Head of caudate nucleus (tissue), 42 donors: Measurements from ENCODE around the gene MS4A14.
"Not testable (repeated sequence)": the region's sequence is repeated elsewhere in the genome, so short reads cannot be mapped to it uniquely, and the experiment has no call there.

Source experiments
- DNase-seq, 42 donors: peaks; one replicate each; pipeline versions ENCODE4 v3.0.0 to v3.0.0-alpha.2; 2020 to 2021; ENCODE audit warnings: mixed read lengths in 7 of 42
- intact Hi-C: fragments of 100-400 bp; cut with DNase I; formaldehyde crosslinking; loops from one replicate; pipeline ENCODE4 v1.15.0; 2022

MS4A14 gene

DNA sequence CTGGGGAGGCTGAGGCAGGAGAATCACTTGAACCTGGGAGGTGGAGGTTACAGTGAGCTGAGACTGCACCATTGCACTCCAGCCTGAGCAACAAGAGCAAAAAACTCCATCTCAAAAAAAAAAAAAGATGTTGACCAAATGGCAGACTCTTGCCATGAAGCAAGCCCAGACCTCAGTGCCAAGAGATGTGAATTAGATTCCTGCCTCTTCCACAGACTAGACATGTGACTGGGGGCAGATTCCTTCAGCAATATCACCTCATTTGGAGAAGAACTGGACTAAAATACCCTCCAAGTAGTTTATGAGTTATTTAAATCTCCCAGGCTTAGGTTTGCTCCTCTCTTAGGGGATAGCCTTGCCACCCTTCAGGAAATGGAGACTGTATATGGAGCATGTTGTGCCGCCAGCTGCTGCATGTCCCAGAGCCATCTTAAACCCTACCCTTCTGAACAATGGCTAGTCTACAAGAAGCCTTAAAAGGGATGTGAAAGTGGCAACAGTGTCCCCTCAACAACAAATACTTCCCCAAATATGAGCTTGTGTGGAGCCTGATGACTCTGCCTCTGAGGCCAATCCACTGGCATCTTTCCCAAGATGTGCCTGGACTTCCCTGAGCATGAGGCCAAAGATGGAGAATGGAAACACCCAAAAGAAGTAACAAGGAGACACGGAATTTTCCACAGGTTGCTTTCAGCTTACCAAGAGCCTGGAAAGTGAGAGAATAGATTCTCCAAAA is 18.7 kb upstream of the MS4A14 start:
- DNase-seq, result peak in 32 of 42 donors; percentile 11 to 69 (median 36)
- intact Hi-C loops, result no loop called here

DNA sequence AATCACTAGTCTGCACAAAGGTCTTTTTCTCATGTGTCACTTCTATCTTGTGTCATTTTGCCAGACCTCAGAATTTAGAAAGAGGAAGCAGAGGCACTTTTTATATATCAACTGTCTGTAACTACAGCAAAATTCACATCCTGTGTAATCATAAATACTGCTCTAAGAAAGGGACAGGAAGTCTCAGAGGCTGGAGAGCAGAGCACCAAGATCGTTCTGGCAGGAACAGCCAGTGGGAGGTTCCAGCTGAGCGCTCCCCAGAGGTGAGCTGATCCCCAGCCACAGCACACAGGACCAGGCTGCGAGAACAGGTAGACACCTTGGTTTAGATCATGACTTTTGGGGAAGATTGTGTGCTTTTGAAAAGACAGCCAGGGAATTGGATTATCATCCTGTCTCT is 17.9 kb upstream of the MS4A14 start, which contains the start of gene MS4A7:
Gene MS4A7 (plus strand): TSS at position 179 of the 400 bp plus-strand sequence. CDS start 4,610 bp downstream, outside the sequence.
- intact Hi-C loops, result no loop called here
- DNase-seq, result peak in 21 of 42 donors; percentile 9 to 54 (median 24)

DNA sequence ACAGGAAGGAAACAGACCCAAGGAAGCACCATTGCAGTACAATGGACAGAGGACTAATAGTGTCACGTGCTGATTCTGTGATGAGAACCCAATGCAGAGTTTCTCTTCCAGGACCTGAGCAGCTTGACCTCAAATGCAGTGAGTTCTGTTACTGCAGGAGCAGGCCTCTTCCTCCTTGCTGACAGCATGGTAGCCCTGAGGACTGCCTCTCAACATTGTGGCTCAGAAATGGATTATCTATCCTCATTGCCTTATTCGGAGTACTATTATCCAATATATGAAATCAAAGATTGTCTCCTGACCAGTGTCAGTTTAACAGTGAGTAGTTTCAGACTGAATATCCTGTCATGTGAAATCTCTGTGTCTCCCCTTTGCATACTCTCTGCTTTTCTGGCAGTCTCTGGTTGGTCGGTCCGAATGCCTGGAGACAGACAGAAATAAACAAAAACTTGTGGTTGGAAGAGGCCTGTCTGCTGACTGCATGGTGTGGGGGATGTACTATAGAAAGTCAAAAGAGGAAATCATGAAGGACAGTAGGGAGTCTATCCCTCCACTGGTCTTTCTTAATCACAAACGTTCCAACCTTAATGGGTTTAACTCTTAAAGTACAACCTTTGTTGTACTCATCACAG is 6.9 kb upstream of the MS4A14 start:
- intact Hi-C loops, result no loop called here
- DNase-seq, result no peak

DNA sequence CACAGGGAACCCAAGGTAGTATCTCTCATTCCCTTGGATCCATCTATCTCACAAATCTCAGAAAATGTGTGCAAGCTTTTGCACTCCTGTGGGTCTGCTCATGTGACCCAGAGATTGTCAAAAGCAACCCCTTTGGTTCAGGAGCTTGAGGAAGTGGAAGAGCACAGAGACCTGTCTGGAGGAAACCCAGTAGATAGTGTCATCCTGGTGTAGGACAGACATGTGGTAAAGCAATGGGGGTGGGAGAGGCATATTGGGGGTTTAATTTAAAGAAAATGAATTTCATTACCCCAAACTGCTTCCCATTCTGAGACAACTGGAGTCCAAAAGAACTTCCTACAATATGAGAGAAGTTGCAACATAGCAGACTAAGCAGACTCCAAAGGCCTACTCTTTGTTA is 5.8 kb upstream of the MS4A14 start:
- intact Hi-C loops, result no loop called here
- no peak for DNase-seq

DNA sequence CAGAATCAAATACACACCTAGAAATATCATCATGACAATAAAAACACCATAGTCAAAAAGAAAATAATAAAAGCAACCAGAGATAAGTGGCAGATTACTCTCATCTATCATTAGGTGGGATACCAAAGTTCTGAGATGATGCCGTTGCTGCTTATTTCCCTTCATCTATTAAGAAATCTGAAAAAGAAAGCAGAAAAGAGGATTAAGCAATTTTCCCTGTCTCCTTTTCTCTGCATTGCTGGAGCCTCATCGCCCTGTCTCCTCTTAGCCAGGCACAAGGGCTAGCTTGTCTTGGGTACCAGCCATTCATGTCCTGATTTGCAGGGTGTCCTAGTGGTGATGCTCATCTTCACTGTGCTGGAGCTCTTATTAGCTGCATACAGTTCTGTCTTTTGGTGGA is 3.9 kb upstream of the MS4A14 start:
- intact Hi-C loops, result no loop called here
- DNase-seq, result no peak

DNA sequence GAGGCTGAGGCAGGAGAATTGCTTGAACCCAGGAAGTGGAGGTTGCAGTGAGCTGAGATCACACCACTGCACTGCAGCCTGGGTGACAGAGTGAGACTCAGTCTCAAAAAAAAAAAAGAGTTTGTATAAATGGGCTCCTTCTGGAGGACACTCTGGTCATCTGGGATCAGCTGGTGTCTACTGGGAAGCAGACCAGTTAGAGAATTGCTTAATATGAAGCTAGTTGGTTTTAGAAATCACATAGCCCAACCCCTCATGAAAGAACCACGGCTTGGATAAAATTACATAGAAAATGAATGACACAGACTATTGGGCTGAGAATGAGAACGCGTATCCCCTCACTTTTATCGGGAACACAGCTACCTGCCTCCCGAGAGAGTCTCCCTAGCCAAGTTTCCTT is 3.2 kb upstream of the MS4A14 start:
- DNase-seq, result no peak
- intact Hi-C loops, result no loop called here

DNA sequence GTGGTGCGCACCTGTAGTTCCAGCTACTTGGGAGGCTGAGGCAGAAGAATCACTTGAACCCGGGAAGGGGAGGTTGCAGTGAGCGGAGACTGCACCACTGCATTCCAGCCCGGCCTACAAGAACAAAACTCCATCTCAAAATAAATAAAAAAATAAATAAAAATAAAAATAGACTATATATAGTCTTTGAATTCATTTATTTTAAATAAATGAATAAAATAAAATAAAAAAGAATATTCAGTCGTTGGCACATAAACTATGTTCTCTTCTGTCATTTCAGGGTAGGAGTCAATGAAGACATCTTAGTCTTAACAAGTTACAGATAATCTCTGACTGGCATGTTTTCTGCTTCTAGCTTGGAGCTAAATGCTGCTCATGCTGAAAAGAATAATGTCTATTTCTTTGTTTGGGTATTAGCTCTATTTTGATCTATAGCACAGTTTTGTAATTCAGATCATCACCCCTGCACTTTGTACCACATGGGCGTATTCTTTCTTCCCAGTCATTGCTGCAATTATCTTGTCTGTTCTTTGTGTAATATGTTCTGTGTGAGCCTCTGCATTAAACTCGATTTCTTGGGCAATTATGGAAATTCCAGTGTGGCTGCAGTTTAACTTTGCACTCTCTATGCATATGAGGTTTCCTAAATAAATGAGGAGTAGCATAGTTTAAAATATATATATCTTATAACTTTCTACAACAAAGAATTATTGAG is 1.4 kb upstream of the MS4A14 start:
- DNase-seq, result peak in 7 of 42 donors; percentile 12 to 60 (median 21)
- intact Hi-C loops, result no loop called here

DNA sequence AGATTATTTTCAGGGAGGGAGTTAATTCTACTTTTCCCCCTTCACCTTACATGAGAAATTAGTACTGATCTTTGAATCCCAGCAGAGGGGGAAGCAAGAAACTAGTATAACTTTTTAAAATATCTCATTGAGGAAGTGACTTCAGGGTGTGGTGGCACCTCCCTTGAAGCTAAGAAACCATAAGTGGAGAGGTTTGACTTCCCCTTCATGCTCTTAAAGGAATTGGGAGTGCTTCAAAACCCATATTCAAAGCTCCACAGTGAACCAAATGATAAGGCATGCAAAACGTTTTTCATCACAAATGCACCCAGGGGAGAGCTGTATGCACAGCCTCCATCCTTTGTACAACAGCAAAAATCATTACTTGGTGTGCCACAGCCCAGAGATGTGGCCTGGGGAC is 540 bp downstream of the MS4A14 start:
- intact Hi-C loops, result no loop called here
- no peak for DNase-seq

DNA sequence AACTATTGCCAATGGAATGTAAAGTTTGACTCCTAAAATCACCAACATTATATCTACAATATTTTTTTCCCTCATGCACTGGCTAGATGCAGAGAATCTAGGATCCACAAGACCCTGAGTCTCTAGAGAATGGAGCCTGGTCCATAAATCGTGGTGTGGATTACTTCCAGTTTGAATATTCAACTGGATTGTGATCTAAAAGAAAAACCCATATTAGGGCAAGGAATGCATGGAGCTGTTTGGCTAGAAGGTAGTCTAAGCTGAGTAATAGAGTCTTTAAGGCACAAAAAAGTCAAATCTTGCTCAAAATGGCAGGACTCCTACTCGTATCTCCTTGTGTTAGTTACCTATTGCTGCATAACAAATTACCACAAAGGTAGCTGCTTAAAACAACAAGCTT is 23.8 kb downstream of the MS4A14 start:
- intact Hi-C loops, result no loop called here
- no peak for DNase-seq

DNA sequence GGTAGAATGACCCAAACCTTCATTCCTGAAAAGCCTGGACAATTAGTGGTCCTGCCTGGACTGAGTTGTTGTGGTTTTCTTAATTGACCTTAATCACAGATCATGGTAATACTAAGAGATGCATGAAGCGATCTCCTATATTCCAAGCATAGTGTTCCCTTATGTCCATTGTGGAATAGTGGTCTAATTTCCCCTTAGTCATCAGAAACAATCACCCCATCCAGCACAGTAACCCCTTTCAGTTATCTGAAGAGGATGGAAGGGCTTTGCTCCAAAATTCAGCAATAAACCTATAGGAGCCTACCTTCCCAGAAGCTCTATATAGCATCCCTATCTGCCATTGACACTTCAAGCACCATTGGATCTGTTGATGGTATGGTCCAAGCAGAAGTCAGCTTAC is 26.4 kb downstream of the MS4A14 start:
- intact Hi-C loops, result no loop called here
- DNase-seq, result no peak

DNA sequence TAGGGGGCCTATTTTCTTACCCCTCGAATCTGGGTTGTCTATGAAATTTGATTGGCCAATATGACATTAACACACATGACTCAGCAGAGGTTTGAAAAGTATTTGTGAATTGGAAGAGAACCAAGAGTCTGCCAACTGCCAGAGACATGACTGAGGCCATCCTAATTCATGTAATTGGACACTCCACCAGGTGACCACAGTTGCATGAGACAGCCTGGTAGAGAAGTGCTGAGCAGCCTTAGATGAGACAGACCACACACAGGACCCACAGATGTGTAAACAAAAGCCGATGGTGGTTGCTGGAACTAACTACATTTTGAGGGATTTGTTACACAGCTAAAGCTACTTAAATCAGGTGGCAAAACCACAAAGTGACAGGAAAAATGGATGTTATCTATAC is 32.3 kb downstream of the MS4A14 start:
- intact Hi-C loops, result no loop called here
- no peak for DNase-seq

DNA sequence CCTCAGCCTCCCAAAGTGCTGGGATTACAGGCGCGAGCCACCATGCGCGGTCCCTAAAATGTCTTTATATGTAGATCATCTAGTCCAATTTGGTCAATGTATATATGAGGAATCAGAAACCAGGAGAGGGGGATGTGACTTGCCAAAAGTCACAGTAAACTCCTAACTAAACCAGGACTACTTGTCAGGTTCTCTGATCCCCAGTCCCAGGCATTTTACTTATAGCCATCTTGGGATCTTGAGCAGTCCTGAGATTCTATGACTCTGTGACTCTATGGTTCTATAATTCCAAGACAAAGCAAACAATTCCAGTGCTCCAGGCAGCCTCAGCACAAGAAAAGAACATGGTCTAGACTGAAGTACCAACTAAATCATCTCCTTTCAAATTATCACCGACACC is 33.0 kb downstream of the MS4A14 start, which contains the start of gene MS4A5:
Gene MS4A5 (plus strand): TSS at position 301 of the 400 bp plus-strand sequence. CDS start 103 bp downstream, outside the sequence.
- no peak for DNase-seq
- intact Hi-C loops, result no loop called here

DNA sequence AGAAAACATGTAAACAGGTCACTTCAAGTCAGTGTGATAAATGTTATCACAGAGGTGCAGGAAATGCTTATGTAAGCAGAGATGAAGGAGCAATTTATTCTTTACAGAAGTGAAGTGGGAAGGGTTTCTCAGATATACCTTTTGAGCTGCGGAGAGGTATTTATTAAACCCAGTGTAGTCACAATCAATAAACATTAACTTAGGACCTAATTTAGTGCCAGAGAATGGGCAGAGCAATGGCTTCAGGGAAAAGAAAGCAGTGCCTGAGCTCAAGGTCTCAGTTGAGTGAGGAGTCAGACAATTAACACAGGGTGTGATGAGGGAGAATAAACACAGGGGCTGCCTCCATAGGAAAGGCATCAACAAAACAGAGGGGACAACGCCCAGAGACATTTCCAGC is 35.0 kb downstream of the MS4A14 start:
- intact Hi-C loops, result no loop called here
- DNase-seq, result no peak

DNA sequence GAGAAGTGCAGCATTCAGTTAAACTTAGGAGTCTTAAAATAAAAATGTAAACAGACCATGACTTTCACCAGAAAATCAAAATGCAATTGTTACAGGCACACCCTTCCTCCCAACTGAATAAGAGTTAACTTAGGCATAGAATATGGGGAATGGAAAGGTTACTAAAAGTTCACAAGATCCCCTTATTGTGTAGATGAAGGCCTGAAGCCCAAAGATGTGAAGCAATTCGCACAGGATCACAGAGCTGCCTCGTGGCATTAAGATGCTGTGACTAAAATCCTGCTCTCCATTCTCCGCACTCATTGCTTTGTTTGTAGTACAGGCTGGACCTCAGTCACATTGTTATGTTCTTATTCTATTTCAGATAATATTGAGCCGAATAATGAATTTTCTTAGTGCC is 37.1 kb downstream of the MS4A14 start:
- intact Hi-C loops, result no loop called here
- no peak for DNase-seq

DNA sequence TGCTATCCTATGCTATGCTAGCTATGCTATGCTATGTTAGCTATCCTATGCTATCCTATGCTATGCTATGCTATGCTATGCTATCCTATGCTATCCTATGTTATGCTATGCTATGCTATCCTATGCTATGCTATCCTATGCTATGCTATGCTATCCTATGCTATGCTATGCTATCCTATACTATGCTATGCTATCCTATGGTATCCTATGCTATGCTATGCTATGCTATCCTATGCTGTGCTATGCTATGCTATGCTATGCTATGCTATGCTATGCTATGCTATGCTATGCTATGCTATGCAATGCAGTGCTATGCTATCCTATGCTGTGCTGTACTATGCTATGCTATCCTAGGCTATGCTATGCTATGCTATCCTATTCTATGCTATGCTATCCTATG is 50.8 kb downstream of the MS4A14 start:
- no peak for DNase-seq
- intact Hi-C loops, result no loop called here

DNA sequence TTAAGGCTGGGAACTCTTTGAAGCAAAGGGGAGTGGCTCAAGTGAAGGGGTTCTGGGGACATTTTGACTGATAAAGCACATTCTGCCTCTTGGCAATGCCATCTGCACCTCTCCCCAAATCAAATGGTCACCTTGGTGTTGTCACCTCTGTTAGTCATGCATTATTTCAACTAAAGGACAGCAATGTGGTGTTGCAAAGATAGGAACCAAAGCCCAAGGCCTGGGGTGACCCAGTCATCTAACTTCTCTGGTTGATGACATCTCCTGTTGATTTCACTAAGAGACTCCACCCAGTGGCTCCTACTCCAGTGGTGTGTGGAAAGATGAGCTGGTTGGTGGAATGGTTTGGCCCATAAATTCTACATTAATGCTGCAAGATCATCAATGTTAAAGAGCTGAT is 51.6 kb downstream of the MS4A14 start:
- intact Hi-C loops, result no loop called here
- DNase-seq, result no peak

DNA sequence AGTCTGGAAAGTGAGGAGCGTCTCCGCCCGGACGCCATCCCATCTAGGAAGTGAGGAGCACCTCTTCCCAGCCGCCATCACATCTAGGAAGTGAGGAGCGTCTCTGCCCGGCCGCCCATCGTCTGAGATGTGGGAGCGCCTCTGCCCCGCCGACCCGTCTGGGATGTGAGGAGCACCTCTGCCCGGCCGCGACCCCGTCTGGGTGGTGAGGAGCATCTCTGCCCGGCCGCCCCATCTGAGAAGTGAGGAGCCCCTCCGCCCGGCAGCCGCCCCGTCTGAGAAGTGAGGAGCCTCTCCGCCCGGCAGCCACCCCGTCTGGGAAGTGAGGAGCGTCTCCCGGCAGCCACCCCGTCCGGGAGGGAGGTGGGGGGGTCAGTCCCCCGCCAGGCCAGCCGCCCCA is 54.9 kb downstream of the MS4A14 start:
- intact Hi-C loops, DNase-seq: not testable (repeated sequence)

DNA sequence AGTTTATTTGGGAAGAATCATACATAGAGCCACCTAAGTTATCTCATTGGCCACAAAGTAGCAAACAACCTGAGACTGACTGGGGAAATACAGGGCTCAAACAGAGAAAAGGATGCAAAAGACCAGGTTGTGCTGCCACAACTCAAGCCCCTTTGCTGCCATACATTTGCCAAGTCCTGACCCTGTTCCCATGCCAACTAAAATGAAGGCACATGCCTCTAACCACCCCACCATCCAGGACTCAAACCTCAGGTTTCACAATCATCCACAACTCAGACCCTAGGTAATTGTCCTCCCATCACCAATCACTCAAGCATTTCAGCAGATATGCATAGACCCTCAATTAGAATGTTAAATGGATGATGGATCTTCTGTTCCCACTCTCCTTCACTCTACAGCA is 58.0 kb downstream of the MS4A14 start:
- intact Hi-C loops, result no loop called here

DNA sequence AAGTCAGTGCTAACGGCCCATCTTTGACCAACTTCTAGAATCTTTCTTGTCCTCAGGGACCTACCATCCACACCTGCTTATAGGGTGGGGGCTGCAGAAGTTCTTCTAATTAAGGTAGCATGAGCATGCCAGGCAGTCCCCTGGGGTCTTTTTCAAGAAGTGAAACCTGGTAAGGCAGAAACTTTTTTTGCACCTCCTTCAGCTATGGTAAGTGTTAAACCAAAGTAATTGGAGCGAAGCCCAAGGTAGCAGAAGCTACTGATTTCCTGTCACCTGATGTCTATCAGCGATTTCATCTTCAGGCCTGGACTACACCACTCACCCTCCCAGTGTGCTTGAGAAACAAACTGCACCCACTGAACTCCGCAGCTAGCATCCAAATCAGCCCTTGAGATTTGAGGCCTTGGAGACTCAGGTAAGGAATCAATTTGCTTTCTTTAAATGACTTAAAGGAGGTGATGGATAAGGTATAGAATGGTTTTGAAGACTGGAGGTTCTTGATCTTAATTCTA is 59.3 kb downstream of the MS4A14 start, which contains the start of gene MS4A1:
Gene MS4A1 (plus strand): TSS at position 317 of the 512 bp plus-strand sequence. CDS start 6,528 bp downstream, outside the sequence.
- no peak for DNase-seq
- intact Hi-C loops, result no loop called here

More for the DNA sequence above, 58.0 kb downstream of the MS4A14 start:
- DNase-seq, result no peak

DNA sequence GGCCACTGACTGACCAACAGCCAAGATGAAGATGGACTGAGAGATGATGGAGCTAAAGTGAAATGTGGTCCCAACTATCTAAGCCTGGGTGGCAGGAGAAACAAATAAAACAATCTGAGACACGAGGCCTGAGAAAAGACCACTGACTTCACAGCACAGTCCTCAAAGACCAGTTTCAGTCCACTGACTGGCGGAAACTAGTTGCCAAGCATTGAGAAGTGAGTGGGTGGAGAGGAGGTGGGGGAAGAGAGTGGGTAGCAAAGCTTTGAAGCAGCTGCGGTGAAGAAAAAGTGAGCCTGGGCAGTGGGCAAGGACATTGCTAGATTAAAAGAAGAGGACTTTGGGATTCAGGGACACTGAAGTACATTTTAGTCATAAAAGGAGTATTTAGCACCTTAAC is 61.3 kb downstream of the MS4A14 start:
- no peak for DNase-seq
- intact Hi-C loops, result no loop called here
